Kidney tubule cell (primary cell): ENCODE results near the gene C1orf21.
A peak's percentile ranks its signal among the peaks of the same experiment; 100 is the strongest.

ENCODE experiments used
- DNase-seq: peaks from one replicate; pipeline ENCODE4 v3.0.0-alpha.2; 2018; ENCODE audit warnings: low spot score

C1orf21 gene

GRCh38 chr1:184455786-184456185 lies 69.0 kb downstream of the C1orf21 start:
- no peak for DNase-seq

DNA sequence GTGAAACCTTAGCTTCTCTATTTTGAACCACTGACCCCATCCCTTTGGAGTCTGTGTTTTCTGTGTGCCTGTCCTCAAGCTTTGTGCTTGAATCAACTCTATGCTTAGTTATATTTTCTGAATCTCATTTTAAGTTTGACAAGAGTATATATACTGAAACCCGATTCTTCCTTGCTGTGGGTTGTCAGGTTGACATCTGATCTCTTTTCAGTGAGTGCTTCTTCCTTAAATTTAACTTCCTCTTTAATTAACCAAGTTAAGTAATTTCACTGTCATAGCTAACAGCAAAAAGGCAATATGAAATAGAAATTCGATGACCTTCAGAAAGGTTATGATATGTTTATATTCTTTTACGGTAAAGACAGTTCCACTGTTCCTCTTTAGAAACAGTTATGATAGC lies 69.4 kb downstream of the C1orf21 start:
- DNase-seq, result no peak

DNA sequence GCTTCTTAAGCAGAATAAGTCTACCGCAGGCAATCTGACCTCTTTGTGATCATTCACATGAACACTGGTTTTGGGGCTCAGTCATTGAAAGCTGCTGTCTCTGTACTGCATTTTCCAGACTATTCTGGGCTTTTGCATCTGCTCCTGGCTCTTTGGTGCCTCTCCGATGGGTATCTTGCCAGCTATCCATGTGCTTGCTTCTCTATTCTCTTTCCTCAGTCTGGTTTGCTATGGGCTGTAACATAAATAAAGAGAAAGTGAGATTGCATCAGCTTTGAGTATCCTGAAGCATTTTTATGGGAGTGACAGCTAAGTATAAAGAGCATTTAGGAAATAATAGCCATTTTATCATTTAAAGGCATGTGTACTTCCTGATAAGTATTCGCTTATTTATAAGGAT lies 70.7 kb downstream of the C1orf21 start:
- no peak for DNase-seq

- DNase-seq, result no peak
Measured at GRCh38 chr1:184461321-184461720, 74.5 kb downstream of the C1orf21 start.

DNA sequence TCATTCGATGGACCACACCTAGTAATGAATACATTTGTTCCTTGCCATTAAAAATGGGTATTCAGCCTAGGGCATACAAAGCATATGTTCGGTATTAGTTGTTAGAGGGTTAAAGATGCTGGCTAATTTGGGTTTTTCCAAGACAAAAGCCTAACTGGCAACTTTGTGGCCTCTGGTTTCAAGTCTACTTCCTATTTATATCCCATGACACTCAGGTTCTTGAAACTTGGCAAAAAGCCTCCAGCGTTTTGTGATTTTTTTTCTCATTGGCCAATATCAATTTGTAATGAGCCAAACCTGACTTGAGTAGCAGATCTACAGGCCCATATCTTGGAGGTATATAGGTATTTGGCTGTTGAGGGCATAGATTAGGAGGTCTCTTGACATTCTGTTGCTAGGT lies 75.3 kb downstream of the C1orf21 start:
- DNase-seq, result no peak

- no peak for DNase-seq
Measured at GRCh38 chr1:184462990-184463389, 76.2 kb downstream of the C1orf21 start.

GRCh38 chr1:184463680-184464079 lies 76.9 kb downstream of the C1orf21 start:
- DNase-seq, result no peak

DNA sequence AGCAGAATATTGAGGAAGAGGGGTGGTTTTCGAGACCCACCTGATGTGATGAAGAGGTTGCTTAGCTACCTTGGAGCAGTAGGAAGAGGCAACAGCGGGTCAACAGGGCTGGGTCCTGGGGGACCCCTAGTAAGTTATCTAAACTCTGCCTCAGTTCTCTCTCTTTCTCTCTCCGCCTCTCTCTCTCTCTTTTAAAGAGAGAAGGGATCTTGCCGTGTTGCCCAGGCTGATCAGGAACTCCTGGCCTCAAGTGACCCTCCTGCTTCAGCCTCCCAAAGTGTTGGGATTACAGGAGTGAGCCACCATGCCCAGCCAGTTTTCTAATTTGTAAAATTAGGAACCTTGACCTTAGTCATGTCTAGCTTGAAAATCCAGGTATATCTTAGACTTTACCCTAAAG lies 77.9 kb downstream of the C1orf21 start:
- no peak for DNase-seq

GRCh38 chr1:184465489-184466146 lies 78.8 kb downstream of the C1orf21 start:
- DNase-seq, result no peak

DNA sequence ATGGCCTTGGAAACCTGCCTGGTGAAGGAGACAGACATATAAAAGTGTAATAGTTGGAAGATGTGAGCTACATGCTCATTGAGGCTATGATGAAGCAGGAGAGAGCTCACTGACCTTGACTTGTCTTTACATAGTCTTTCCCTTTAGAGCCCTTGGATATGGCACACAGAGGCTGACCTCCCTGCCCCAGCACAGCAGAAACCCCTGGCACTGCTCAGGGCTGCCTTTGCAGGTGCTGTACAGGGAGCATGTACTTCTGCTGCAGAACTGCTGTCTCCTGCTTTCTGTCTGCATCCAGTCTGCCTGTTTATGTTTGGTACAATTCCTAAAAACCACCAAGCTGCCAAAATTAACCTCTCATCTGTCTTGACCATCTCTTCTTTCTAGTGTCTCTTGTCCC lies 80.5 kb downstream of the C1orf21 start:
- DNase-seq, result no peak

- DNase-seq, result no peak
Measured at GRCh38 chr1:184469396-184469795, 82.6 kb downstream of the C1orf21 start.

- DNase-seq, result no peak
Measured at GRCh38 chr1:184471686-184472085, 84.9 kb downstream of the C1orf21 start.

DNA sequence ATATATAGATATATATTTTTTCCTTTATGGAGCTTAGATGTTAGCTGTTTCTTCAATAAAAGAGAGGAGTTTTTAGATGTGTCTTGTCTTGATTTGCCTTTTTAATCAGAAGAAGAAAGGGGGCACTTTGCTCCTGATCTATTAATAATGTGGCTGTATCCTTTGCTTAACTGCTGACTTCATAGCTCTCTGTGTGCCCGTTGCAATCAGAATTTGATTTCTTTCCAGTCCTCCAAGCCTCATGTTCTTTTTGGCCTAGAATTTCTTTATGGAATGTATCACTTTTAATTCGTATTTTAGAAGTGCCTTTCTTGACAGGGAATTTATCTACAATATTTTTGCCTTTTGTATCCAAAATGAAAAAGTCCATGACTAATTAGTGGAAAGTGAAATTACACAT lies 85.3 kb downstream of the C1orf21 start:
- no peak for DNase-seq

DNA sequence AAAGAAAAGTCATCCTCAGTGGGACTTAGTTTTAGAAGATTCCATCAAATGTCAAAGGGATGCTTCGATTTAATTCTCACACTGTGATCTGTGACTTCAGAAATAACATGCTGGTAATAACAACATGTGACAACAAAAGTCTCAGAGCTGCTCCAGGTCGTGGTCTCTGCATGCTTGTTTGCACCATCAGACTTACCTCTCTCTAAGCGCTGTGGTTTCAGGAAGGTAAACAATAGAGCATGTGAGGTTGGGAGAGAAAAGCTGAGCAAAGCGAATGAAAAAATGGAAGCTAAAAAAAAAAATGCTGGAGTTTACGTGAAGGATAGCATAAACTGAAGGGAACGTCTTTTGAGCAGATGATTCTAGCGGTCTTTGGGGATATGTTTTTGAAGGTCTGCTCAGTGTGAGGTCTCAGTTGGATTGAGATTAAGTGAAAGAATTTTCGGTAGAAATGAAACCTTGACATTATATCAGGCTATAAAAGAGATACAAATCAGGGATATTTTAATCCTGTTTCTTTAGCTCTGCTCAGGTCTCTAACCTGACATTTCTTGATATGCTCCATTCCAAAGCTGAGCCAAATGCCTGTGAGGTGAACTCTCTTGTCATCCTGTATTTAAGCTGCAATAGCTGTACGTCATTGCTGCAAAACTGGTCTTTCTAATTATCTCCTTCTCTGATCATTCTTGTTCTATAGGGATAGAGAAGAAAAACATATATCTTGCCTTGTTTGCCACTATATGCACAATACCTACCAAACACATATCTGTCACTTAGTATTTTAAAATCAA lies 86.5 kb downstream of the C1orf21 start:
- DNase-seq, result no peak

GRCh38 chr1:184476187-184476586 lies 89.4 kb downstream of the C1orf21 start:
- no peak for DNase-seq

GRCh38 chr1:184479435-184480167 lies 92.8 kb downstream of the C1orf21 start:
- no peak for DNase-seq

- DNase-seq, result no peak
Measured at GRCh38 chr1:184480736-184481135, 93.9 kb downstream of the C1orf21 start.

DNA sequence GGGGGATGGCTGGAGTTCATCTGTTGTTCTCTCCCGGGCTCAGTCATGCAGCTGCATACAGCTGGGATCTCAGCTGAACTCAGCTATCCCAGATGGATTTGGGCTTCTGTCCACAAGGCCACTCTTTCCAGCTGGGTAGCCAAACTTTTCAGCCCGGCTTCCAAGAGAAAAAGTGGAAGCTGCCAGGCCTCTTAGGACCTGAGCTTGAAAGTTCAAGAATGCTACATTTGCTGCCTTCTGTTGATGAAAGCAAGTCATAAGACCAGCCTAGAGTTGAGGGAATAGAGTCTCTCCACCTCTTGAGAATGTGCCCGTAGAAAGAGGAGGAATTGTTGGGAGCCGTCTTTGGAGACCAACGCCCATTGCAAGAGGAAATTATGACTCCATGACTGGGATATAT lies 95.3 kb downstream of the C1orf21 start:
- DNase-seq, result no peak

DNA sequence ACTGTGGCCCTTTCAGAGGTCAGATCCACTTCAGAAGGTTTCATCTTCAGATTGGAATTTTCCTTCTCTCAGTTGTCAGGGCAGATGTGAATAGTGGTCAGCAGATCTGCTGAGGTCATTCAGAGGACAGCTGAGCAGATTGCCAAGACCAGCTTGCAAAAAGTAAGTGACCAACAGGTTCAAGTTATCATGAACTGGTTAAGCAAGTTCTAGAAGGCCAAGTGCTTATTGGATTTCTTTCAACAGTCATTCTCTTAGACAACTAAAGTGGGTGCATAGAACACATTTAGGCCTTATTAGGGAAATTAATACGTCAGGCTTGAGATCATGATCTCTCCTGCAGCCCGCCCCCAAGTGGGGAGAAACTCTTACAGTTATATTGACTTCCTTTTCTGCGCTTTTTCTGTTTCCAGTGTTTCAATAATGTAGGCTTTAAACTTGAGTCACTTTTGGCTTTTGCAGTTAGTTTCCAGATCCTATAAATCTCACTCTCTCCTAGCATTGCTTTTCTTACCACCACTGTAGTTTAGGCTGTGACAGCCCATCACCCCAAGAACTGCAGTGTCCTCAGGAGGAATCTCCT lies 96.4 kb downstream of the C1orf21 start:
- peak; percentile 58 for DNase-seq

DNA sequence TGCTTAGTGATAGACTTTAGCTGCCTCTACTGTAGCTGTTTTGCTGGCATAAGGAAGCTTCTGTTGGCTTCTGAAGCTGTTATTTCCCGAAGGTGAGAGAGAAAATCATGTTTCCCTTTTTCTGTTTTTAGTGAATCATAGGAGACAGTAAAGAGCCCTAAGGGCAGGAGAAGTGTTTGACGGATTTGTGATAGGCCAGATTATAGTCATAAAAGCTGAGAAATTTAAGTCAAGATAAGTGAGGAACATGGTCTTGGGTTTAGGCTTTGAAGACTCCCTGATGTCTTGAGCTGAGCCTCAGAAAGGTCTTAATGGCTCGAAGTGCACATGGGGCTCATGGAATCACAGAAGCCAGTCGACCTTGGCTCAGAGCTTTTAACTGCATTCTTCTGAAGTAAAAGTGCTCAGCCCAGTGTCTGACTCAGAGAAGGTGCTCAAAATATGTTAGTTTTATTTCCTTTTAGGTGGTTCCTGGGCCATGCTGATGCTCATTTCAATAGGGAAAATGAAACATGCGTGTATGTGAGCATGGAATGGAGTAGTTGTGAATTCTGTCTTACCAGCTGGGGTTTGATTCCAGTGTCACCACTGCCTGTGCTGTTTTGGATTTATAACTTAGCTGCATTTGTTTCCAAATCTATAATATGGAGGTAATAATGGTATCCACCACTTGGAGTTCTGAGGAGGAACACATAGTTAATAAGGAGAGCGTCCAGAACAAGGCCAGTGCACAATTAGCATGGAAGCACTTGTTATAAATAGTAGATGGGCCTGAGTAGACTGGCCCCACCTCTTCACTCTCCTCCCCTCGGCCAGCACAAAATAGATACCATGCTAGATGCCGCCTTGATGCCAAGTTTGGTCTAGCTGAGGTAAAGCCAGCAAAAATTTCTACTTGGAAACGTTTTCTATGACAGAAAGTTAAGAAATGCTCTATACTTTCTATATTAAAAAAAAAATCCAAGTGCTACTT lies 99.2 kb downstream of the C1orf21 start:
- peak; percentile 62 for DNase-seq

GRCh38 chr1:184486761-184487445 lies 100.1 kb downstream of the C1orf21 start:
- DNase-seq, result no peak
